ENCODE measurements around the gene WDR35.

WDR35 gene

GRCh38 chr2:19942199-19942598, 47.7 kb downstream of the WDR35 start:
- Histone ChIP-seq H3K36me3 (ENCODE audit: control insufficient read depth, insufficient read depth, low read length) (no peaks in the 10 kb centered on the region), H3K27me3 (ENCODE audit: control insufficient read depth, insufficient read depth, low read length) (no peaks in the 10 kb centered on the region), H3K4me1 (no peaks in the 10 kb centered on the region), H3K27ac (no peak overlapping the region), H3K4me2 (ENCODE audit: low read length) (no peak overlapping the region), H3K4me3 (ENCODE audit: low read depth, low read length) (no peak overlapping the region), H2AFZ (no peak overlapping the region), H3K79me2 (no peaks in the 10 kb centered on the region), H3K9me3 (ENCODE audit: control insufficient read depth, low read length) (no peaks in the 10 kb centered on the region), H3K9ac (no peak overlapping the region)
- TF ChIP-seq CTCF (IDR thresholded peaks at IDR 0.05) = no peak

- TF ChIP-seq CTCF (IDR thresholded peaks at IDR 0.05) = no peak
- peaks cover 4% of the 10 kb centered on the region for H3K4me1 ChIP-seq
- no peak overlapping the region for H3K4me2 ChIP-seq (ENCODE audit: low read length)
- H3K27me3 ChIP-seq (ENCODE audit: control insufficient read depth, insufficient read depth, low read length) = no peaks in the 10 kb centered on the region
- H3K9me3 ChIP-seq (ENCODE audit: control insufficient read depth, low read length) = no peaks in the 10 kb centered on the region
- no peak overlapping the region for H2AFZ ChIP-seq
- no peaks in the 10 kb centered on the region for H3K79me2 ChIP-seq
- H3K9ac ChIP-seq = no peak overlapping the region
- no peak overlapping the region for H3K4me3 ChIP-seq (ENCODE audit: low read depth, low read length)
- H3K27ac ChIP-seq = no peak overlapping the region
- no peaks in the 10 kb centered on the region for H3K36me3 ChIP-seq (ENCODE audit: control insufficient read depth, insufficient read depth, low read length)
Observed at GRCh38 chr2:19937004-19937403, 52.9 kb downstream of the WDR35 start.

GRCh38 chr2:19936203-19936602, 53.7 kb downstream of the WDR35 start:
- Histone ChIP-seq H3K9ac (no peak overlapping the region), H3K9me3 (ENCODE audit: control insufficient read depth, low read length) (no peaks in the 10 kb centered on the region), H3K36me3 (ENCODE audit: control insufficient read depth, insufficient read depth, low read length) (no peaks in the 10 kb centered on the region), H2AFZ (no peak overlapping the region), H3K27ac (no peak overlapping the region), H3K4me1 (peaks cover 4% of the 10 kb centered on the region), H3K79me2 (no peaks in the 10 kb centered on the region), H3K4me2 (ENCODE audit: low read length) (no peak overlapping the region), H3K4me3 (ENCODE audit: low read depth, low read length) (no peak overlapping the region), H3K27me3 (ENCODE audit: control insufficient read depth, insufficient read depth, low read length) (no peaks in the 10 kb centered on the region)
- TF ChIP-seq CTCF (IDR thresholded peaks at IDR 0.05) = no peak

- Histone ChIP-seq H3K27ac (peak overlapping the region; percentile 75), H3K4me1 (peaks cover 4% of the 10 kb centered on the region), H3K27me3 (ENCODE audit: control insufficient read depth, insufficient read depth, low read length) (no peaks in the 10 kb centered on the region), H3K9me3 (ENCODE audit: control insufficient read depth, low read length) (no peaks in the 10 kb centered on the region), H3K9ac (no peak overlapping the region), H3K36me3 (ENCODE audit: control insufficient read depth, insufficient read depth, low read length) (no peaks in the 10 kb centered on the region), H2AFZ (peak overlapping the region; percentile 40), H3K79me2 (no peaks in the 10 kb centered on the region), H3K4me2 (ENCODE audit: low read length) (peak overlapping the region; percentile 32), H3K4me3 (ENCODE audit: low read depth, low read length) (no peak overlapping the region)
- TF ChIP-seq CTCF (IDR thresholded peaks at IDR 0.05) = no peak
Observed at GRCh38 chr2:19933351-19933981, 56.4 kb downstream of the WDR35 start.

DNA sequence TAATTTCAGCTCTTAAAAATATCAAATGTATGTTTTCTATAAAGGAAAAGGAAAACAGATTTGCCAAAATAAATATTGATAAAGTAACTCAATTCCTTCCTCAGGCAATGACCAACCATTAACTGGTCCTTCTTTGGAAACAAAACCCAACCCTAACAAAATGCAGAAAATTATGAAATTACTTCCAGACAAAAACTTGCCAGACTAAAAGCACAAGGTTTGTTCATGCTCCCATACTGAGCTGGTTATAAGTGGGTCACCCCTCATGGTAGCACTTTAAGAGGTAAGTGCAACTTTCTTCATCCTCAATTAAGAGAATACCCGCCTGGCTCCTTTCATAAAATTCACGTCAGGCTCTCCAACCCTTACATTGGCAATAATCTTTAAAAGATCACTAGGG, 57.0 kb downstream of the WDR35 start:
- peak overlapping the region; percentile 75 for H3K27ac ChIP-seq

More for the DNA sequence above, 57.0 kb downstream of the WDR35 start:
- Histone ChIP-seq H3K4me2 (ENCODE audit: low read length) (peak overlapping the region; percentile 32), H2AFZ (peak overlapping the region; percentile 40), H3K4me3 (ENCODE audit: low read depth, low read length) (peak overlapping the region; percentile 8), H3K4me1 (peaks cover 4% of the 10 kb centered on the region), H3K36me3 (ENCODE audit: control insufficient read depth, insufficient read depth, low read length) (no peaks in the 10 kb centered on the region), H3K9me3 (ENCODE audit: control insufficient read depth, low read length) (no peaks in the 10 kb centered on the region), H3K27me3 (ENCODE audit: control insufficient read depth, insufficient read depth, low read length) (no peaks in the 10 kb centered on the region), H3K79me2 (no peaks in the 10 kb centered on the region), H3K9ac (no peak overlapping the region)
- TF ChIP-seq CTCF (IDR thresholded peaks at IDR 0.05) = no peak

Data from parathyroid adenoma (tissue), 2 donors.